ENCODE measurements around the gene LMAN1L.

- TF ChIP-seq CTCF (IDR thresholded peaks at IDR 0.05) (no peak), POLR2A (IDR thresholded peaks at IDR 0.05) (no peak)
These were observed 13.3 kb upstream of the LMAN1L start for GRCh38 chr15:74799255-74799855.
